NCI-H2081 (cell line): ENCODE measurements around the gene BTBD9.
A peak's percentile ranks its signal among the peaks of the same experiment; 100 is the strongest.

Experiments used
- DNase-seq, 2 experiments: peaks; one replicate each; lab custom pipeline; 2025; lab: John Stamatoyannopoulos, UW

Gene BTBD9

GRCh38 chr6:38161754-38162492 is 477.8 kb downstream of the BTBD9 start:
- DNase-seq: no peak

- DNase-seq: no peak
These were observed 478.4 kb downstream of the BTBD9 start for GRCh38 chr6:38161331-38161730.

- no peak for DNase-seq
These were observed 478.9 kb downstream of the BTBD9 start for GRCh38 chr6:38160831-38161230.

GRCh38 chr6:38159596-38159995 is 480.1 kb downstream of the BTBD9 start:
- no peak for DNase-seq

GRCh38 chr6:38158762-38159350 is 480.9 kb downstream of the BTBD9 start:
- no peak for DNase-seq

GRCh38 chr6:38157905-38158304 is 481.8 kb downstream of the BTBD9 start:
- DNase-seq: no peak

- DNase-seq: no peak
These were observed 482.7 kb downstream of the BTBD9 start for GRCh38 chr6:38156818-38157565.

GRCh38 chr6:38155621-38156204 is 484.0 kb downstream of the BTBD9 start:
- no peak for DNase-seq

- no peak for DNase-seq
These were observed 484.6 kb downstream of the BTBD9 start for GRCh38 chr6:38155144-38155543.

GRCh38 chr6:38154731-38155130 is 485.0 kb downstream of the BTBD9 start:
- no peak for DNase-seq

GRCh38 chr6:38153798-38154345 is 485.9 kb downstream of the BTBD9 start:
- no peak for DNase-seq

- no peak for DNase-seq
These were observed 486.5 kb downstream of the BTBD9 start for GRCh38 chr6:38153076-38153797.

GRCh38 chr6:38152620-38153019 is 487.1 kb downstream of the BTBD9 start:
- peak in 1 of 2 experiments; percentile 32 for DNase-seq

- DNase-seq: no peak
These were observed 487.9 kb downstream of the BTBD9 start for GRCh38 chr6:38151580-38152500.

- DNase-seq: no peak
These were observed 488.9 kb downstream of the BTBD9 start for GRCh38 chr6:38150681-38151296.

GRCh38 chr6:38150021-38150420 is 489.7 kb downstream of the BTBD9 start:
- DNase-seq: no peak

- DNase-seq: peak; percentile 74 to 86
These were observed 490.2 kb downstream of the BTBD9 start for GRCh38 chr6:38149531-38149930.

- DNase-seq: no peak
These were observed 491.1 kb downstream of the BTBD9 start for GRCh38 chr6:38148606-38149005.

- DNase-seq: no peak
These were observed 493.0 kb downstream of the BTBD9 start for GRCh38 chr6:38146734-38147027.

GRCh38 chr6:38146021-38146733 is 493.6 kb downstream of the BTBD9 start:
- no peak for DNase-seq
